Neural cell (in vitro differentiated cells): Measurements from ENCODE around the gene COX11. TPM values are rescaled to one million over a fixed set of nuclear protein-coding genes. Genes with fewer than 3 reads are reported as not detected.

ENCODE experiments used
- H2AFZ ChIP-seq: fragments of 200-600, 300-800 bp; sonication (generic), shearing (Covaris generic); 2 replicates; pipeline ENCODE4 v1.6.0; 2014; ENCODE audit warnings: low read depth, mild to moderate bottlenecking, antibody characterized with exemption, low read length, moderate library complexity
- H3F3A ChIP-seq: fragments of 200-600 bp; shearing (Covaris generic); 2 replicates; pipeline ENCODE4 v1.6.1; 2016; ENCODE audit warnings: mild to moderate bottlenecking, moderate library complexity, mixed read lengths, antibody characterized with exemption, low read length; ENCODE audit not compliant: insufficient read depth, poor library complexity, severe bottlenecking
- H3K27ac ChIP-seq: fragments of 200-600, 300-800 bp; sonication (generic), shearing (Covaris generic); 2 replicates; pipeline ENCODE4 v1.5.1; 2014; ENCODE audit warnings: mild to moderate bottlenecking, low read length, moderate library complexity
- H3K27me3 ChIP-seq: fragments of 300-800, 200-600 bp; sonication (generic), shearing (Covaris generic); 2 replicates; pipeline ENCODE4 v1.6.0; 2014; ENCODE audit warnings: mild to moderate bottlenecking, low read depth, low read length, moderate library complexity; ENCODE audit not compliant: insufficient read depth
- H3K36me3 ChIP-seq: fragments of 300-800, 200-600 bp; sonication (generic), shearing (Covaris generic); 2 replicates; pipeline ENCODE4 v1.5.1; 2014; ENCODE audit warnings: mild to moderate bottlenecking, antibody characterized with exemption, low read length, moderate library complexity; ENCODE audit not compliant: insufficient read depth
- H3K4me2 ChIP-seq: fragments of 300-800, 200-600 bp; sonication (generic), shearing (Covaris generic); 2 replicates; pipeline ENCODE4 v1.6.0; 2014; ENCODE audit warnings: mild to moderate bottlenecking, low read length
- H3K4me3 ChIP-seq: fragments of 300-800, 200-600 bp; sonication (generic), shearing (Covaris generic); 2 replicates; pipeline ENCODE4 v1.5.1; 2014; ENCODE audit warnings: mild to moderate bottlenecking, low read length, moderate library complexity
- H3K79me2 ChIP-seq: fragments of 200-600 bp; shearing (Covaris generic); replicated peaks from 2 replicates; pipeline ENCODE4 v1.6.0; 2014; ENCODE audit warnings: mild to moderate bottlenecking, low read length, moderate library complexity; ENCODE audit not compliant: insufficient read depth
- H3K9ac ChIP-seq: fragments of 300-800, 200-600 bp; sonication (generic), shearing (Covaris generic); 2 replicates; pipeline ENCODE4 v1.6.1; 2016; ENCODE audit warnings: mild to moderate bottlenecking, low read length, mixed read lengths
- H3K9me2 ChIP-seq: fragments of 200-600 bp; shearing (Covaris generic); 2 replicates; pipeline ENCODE4 v1.6.1; 2016; ENCODE audit warnings: mild to moderate bottlenecking, low read length, mixed read lengths; ENCODE audit not compliant: insufficient read depth
- H3K9me3 ChIP-seq: fragments of 200-600, 300-800 bp; sonication (generic), shearing (Covaris generic); 2 replicates; pipeline ENCODE4 v1.6.1; 2016; ENCODE audit warnings: mild to moderate bottlenecking, mixed run types, low read length, moderate library complexity, mixed read lengths
- H4K20me1 ChIP-seq: fragments of 200-600 bp; shearing (Covaris generic); 2 replicates; pipeline ENCODE4 v1.6.1; 2016; ENCODE audit warnings: mild to moderate bottlenecking, mixed run types; ENCODE audit not compliant: insufficient read depth
- CTCF ChIP-seq: fragments of 450-650 bp; IDR thresholded peaks from 2 replicates; pipeline ENCODE4 v1.5.1; 2014; ENCODE audit warnings: antibody characterized with exemption, mild to moderate bottlenecking, moderate library complexity; ENCODE audit not compliant: poor library complexity, severe bottlenecking
- EP300 ChIP-seq: fragments of 450-650 bp; conservative IDR thresholded peaks from 2 replicates; pipeline ENCODE4 v1.6.1; 2014; ENCODE audit warnings: antibody characterized with exemption, mild to moderate bottlenecking, moderate library complexity; ENCODE audit not compliant: poor library complexity, severe bottlenecking
- EZH2 ChIP-seq: fragments of 200-600, 300-800 bp; shearing (Covaris generic), sonication (generic); IDR thresholded peaks from 2 replicates; pipeline ENCODE4 v1.6.1; 2014; ENCODE audit warnings: antibody characterized with exemption, low read length, borderline replicate concordance, mild to moderate bottlenecking; ENCODE audit not compliant: insufficient read depth, poor library complexity, severe bottlenecking
- MXI1 ChIP-seq: fragments of 450-650 bp; conservative IDR thresholded peaks from 2 replicates; pipeline ENCODE4 v1.6.1; 2014; ENCODE audit warnings: antibody characterized with exemption, mild to moderate bottlenecking; ENCODE audit not compliant: poor library complexity, severe bottlenecking
- POLR2AphosphoS5 ChIP-seq: IDR thresholded peaks from 2 replicates; pipeline ENCODE4 v1.6.1; 2012
- RAD21 ChIP-seq: fragments of 450-650 bp; conservative IDR thresholded peaks from 2 replicates; pipeline ENCODE4 v1.6.1; 2014; ENCODE audit warnings: antibody characterized with exemption, mild to moderate bottlenecking, moderate library complexity
- SMC3 ChIP-seq: fragments of 450-650 bp; conservative IDR thresholded peaks from 2 replicates; pipeline ENCODE4 v1.6.1; 2014; ENCODE audit warnings: antibody characterized with exemption, mild to moderate bottlenecking, moderate library complexity; ENCODE audit not compliant: poor library complexity
- TAF1 ChIP-seq: IDR thresholded peaks from 2 replicates; pipeline ENCODE4 v1.6.1; 2012; ENCODE audit warnings: low read depth
- polyA plus RNA-seq: library from polyadenylated mRNA; depleted of rRNA; stranded (reverse); fragments of >200 nt; gene quantifications from 2 replicates; pipeline ENCODE4 v1.2.3, GENCODE V29; 2014
- TF ChIP-seq, protein P1 (sequence below): IDR thresholded peaks from 2 replicates; pipeline ENCODE4 v1.6.1; 2012; ENCODE audit warnings: borderline replicate concordance

The COX11 gene
- polyA plus RNA-seq, 1 donor from 2014 or later: 155 TPM

DNA sequence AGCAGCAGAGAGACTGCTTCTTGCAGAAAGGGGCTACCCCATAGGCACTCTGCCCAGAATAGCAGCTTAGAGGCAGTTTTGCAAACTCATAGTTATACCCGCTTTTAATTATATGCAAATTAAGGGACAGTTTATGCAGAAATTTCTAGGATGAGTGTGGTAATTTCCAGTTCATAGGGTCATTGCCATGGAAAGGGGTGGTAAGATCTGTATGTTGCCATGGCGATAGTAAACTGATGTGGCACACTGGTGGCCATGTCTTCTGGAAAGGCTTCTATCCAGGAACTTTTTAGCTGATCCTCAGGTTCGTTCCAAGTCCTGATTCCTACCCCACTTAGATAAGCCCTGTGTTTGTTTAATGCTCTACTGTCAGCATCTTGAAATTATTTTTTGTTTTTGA is 6.3 kb upstream of the COX11 start:
- H4K20me1 ChIP-seq: no peaks in the 10 kb centered on the region
- H3K27ac ChIP-seq: no peak overlapping the region
- no peaks in the 10 kb centered on the region for H3F3A ChIP-seq
- no peaks in the 10 kb centered on the region for H3K36me3 ChIP-seq
- no peaks in the 10 kb centered on the region for H3K27me3 ChIP-seq
- H3K9ac ChIP-seq: no peak overlapping the region
- H3K4me3 ChIP-seq: no peak overlapping the region
- no peak overlapping the region for H2AFZ ChIP-seq
- H3K9me3 ChIP-seq: no peaks in the 10 kb centered on the region
- H3K79me2 ChIP-seq: peaks cover 50% of the 10 kb centered on the region
- no peak for TF ChIP-seq SMC3
- TF ChIP-seq EZH2: no peak
- TF ChIP-seq TAF1: no peak
- no peak for TF ChIP-seq EP300
- no peak for TF ChIP-seq CTCF
- no peak for TF ChIP-seq POLR2AphosphoS5
- no peak for TF ChIP-seq RAD21
- TF ChIP-seq, protein P1, sequence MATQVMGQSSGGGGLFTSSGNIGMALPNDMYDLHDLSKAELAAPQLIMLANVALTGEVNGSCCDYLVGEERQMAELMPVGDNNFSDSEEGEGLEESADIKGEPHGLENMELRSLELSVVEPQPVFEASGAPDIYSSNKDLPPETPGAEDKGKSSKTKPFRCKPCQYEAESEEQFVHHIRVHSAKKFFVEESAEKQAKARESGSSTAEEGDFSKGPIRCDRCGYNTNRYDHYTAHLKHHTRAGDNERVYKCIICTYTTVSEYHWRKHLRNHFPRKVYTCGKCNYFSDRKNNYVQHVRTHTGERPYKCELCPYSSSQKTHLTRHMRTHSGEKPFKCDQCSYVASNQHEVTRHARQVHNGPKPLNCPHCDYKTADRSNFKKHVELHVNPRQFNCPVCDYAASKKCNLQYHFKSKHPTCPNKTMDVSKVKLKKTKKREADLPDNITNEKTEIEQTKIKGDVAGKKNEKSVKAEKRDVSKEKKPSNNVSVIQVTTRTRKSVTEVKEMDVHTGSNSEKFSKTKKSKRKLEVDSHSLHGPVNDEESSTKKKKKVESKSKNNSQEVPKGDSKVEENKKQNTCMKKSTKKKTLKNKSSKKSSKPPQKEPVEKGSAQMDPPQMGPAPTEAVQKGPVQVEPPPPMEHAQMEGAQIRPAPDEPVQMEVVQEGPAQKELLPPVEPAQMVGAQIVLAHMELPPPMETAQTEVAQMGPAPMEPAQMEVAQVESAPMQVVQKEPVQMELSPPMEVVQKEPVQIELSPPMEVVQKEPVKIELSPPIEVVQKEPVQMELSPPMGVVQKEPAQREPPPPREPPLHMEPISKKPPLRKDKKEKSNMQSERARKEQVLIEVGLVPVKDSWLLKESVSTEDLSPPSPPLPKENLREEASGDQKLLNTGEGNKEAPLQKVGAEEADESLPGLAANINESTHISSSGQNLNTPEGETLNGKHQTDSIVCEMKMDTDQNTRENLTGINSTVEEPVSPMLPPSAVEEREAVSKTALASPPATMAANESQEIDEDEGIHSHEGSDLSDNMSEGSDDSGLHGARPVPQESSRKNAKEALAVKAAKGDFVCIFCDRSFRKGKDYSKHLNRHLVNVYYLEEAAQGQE: no peak
- TF ChIP-seq MXI1: no peak
- H3K4me2 ChIP-seq: no peak overlapping the region
- H3K9me2 ChIP-seq: no peaks in the 10 kb centered on the region

DNA sequence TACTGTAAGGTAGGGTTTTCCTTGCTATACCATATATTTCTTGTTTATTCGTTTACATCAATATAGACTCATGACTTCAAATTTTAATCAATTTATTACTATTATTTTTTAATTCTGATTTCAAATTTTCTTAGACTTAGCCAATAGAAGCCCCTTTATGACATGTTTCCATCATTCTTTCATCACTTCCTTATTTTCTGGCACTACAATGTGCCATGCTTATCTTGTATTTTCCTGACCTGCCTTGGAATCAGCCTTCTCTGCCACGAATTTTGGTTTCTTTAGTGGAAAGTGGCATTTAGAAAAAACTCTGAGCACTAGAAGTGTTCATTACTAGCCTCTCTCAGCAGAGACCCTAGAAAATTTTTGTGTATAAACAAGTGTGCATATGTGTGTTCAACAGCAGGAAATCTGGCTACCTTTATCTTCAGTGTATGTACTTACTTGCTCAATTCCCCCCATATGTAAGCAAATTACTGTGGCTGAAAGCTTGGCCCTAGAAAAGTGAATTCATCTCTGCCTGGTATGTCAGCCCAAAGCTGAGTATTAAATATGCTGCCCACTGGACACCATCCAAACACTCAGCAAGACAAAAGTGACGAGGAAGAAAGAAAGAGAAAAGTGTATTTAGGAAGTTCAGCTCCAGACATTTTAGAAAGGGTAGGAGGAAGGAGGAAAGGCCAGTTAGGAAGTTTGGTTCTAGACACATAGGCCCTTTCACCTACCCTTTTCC is 4.1 kb upstream of the COX11 start:
- Histone ChIP-seq H4K20me1 (no peaks in the 10 kb centered on the region), H2AFZ (no peak overlapping the region), H3K36me3 (no peaks in the 10 kb centered on the region), H3K4me2 (no peak overlapping the region), H3K9me3 (no peaks in the 10 kb centered on the region), H3K9me2 (no peaks in the 10 kb centered on the region), H3K4me3 (no peak overlapping the region), H3K9ac (no peak overlapping the region), H3K27ac (no peak overlapping the region), H3K27me3 (no peaks in the 10 kb centered on the region), H3F3A (no peaks in the 10 kb centered on the region), H3K79me2 (peaks cover 41% of the 10 kb centered on the region)
- TF ChIP-seq CTCF (no peak), EP300 (no peak), SMC3 (no peak), TAF1 (no peak), RAD21 (no peak), EZH2 (no peak), POLR2AphosphoS5 (no peak), MXI1 (no peak)
- TF ChIP-seq, protein P1: no peak
